GM21381 (cell line): ENCODE data around the gene LATS2.

ENCODE experiments used
- ATAC-seq: cut with Tn5 transposase; IDR thresholded peaks from one replicate; pipeline ENCODE4 v1.9.1; 2021; ENCODE audit warnings: mild to moderate bottlenecking, moderate library complexity; ENCODE audit not compliant: unreplicated experiment

The LATS2 gene

GRCh38 chr13:21020176-21020575 is 41.2 kb downstream of the LATS2 start:
- ATAC-seq, result no peak

GRCh38 chr13:21018220-21018619 is 43.2 kb downstream of the LATS2 start:
- ATAC-seq, result no peak

- ATAC-seq, result no peak
Observed at GRCh38 chr13:21016487-21016886, 44.9 kb downstream of the LATS2 start.

GRCh38 chr13:21015284-21015683 is 46.1 kb downstream of the LATS2 start:
- no peak for ATAC-seq

- no peak for ATAC-seq
Observed at GRCh38 chr13:21014502-21015170, 46.8 kb downstream of the LATS2 start.

GRCh38 chr13:21014139-21014501 is 47.3 kb downstream of the LATS2 start:
- ATAC-seq, result no peak

GRCh38 chr13:21013682-21014038 is 47.7 kb downstream of the LATS2 start:
- no peak for ATAC-seq

GRCh38 chr13:21012841-21013681 is 48.3 kb downstream of the LATS2 start:
- no peak for ATAC-seq

GRCh38 chr13:21012211-21012610 is 49.2 kb downstream of the LATS2 start:
- ATAC-seq, result no peak

GRCh38 chr13:21011378-21011777 is 50.0 kb downstream of the LATS2 start:
- no peak for ATAC-seq

GRCh38 chr13:21010621-21011020 is 50.8 kb downstream of the LATS2 start:
- no peak for ATAC-seq

- no peak for ATAC-seq
Observed at GRCh38 chr13:21009036-21009435, 52.4 kb downstream of the LATS2 start.

- no peak for ATAC-seq
Observed at GRCh38 chr13:21008026-21008425, 53.4 kb downstream of the LATS2 start.

- no peak for ATAC-seq
Observed at GRCh38 chr13:21006141-21007005, 55.0 kb downstream of the LATS2 start.

GRCh38 chr13:21005193-21005592 is 56.2 kb downstream of the LATS2 start:
- ATAC-seq, result no peak

- ATAC-seq, result no peak
Observed at GRCh38 chr13:21001471-21001870, 59.9 kb downstream of the LATS2 start.

- ATAC-seq, result no peak
Observed at GRCh38 chr13:21000647-21001046, 60.7 kb downstream of the LATS2 start.

GRCh38 chr13:20998649-20999415 is 62.6 kb downstream of the LATS2 start:
- no peak for ATAC-seq

- no peak for ATAC-seq
Observed at GRCh38 chr13:20997301-20998161, 63.9 kb downstream of the LATS2 start.
